ENCODE measurements around the gene CEP128. TPM values are rescaled to one million over a fixed set of nuclear protein-coding genes. Genes with fewer than 3 reads are reported as not detected.

CEP128 gene
- polyA plus RNA-seq, 1 of the 3 experiments (the other 2 are of a cell fraction): 1.2 TPM

- H3K4me1 ChIP-seq (ENCODE audit: control insufficient read depth in 1 of 2, insufficient read depth in 2 of 2, low read depth in 1 of 2, low read length in 1 of 2): peaks cover 0 to 5% of the 10 kb centered on the region in 2 experiments; a peak in 2 of 4 replicates
- 96% methylated on average over 5 of the region's 5 CpGs for WGBS (ENCODE audit: low lambda C conversion rate)
- DNase-seq: no peak
- H4K20me1 ChIP-seq (ENCODE audit: insufficient read depth): no peaks in the 10 kb centered on the region
- no peak overlapping the region for H3K27ac ChIP-seq (ENCODE audit: low read depth in 2 of 2, low read length in 1 of 2)
- no peaks in the 10 kb centered on the region for H3K79me2 ChIP-seq (ENCODE audit: insufficient read depth)
- no peaks in the 10 kb centered on the region for H3K27me3 ChIP-seq (ENCODE audit: insufficient read depth)
- no peak overlapping the region for H3K4me2 ChIP-seq
- H3K9me2 ChIP-seq: no peaks in the 10 kb centered on the region
- peaks cover 0 to 12% of the 10 kb centered on the region in 2 experiments for H3K36me3 ChIP-seq (replicated peaks in 1 of 2; ENCODE audit: control insufficient read depth in 1 of 2, insufficient read depth in 2 of 2, low read length in 1 of 2)
- H3F3A ChIP-seq (replicated peaks; ENCODE audit: insufficient read depth): peaks cover 8% of the 10 kb centered on the region
- no peak overlapping the region for H2AFZ ChIP-seq (ENCODE audit: low read depth)
- ChIA-PET CTCF (no interaction called here), POLR2A (no interaction called here)
- TF ChIP-seq YY1 (IDR thresholded peaks at IDR 0.05; ENCODE audit: low read depth): no peak
- TF ChIP-seq FOSL2 (IDR thresholded peaks at IDR 0.05; ENCODE audit: borderline replicate concordance, low read depth): no peak
- no peak for TF ChIP-seq CTCF (IDR thresholded peaks at IDR 0.05)
- TF ChIP-seq IRF3 (IDR thresholded peaks at IDR 0.05; ENCODE audit: low read depth, low read length): no peak
- no peak for TF ChIP-seq TEAD4 (IDR thresholded peaks at IDR 0.05; ENCODE audit: borderline replicate concordance, insufficient read depth)
- TF ChIP-seq SMC3 (IDR thresholded peaks at IDR 0.05; ENCODE audit: low read depth, low read length): no peak
- no peak for TF ChIP-seq FOXM1 (IDR thresholded peaks at IDR 0.05; ENCODE audit: low read depth)
- TF ChIP-seq GATA2 (CRISPR knock-in tag; IDR thresholded peaks at IDR 0.05): no peak
- TF ChIP-seq TCF12 (IDR thresholded peaks at IDR 0.05): no peak
- no peak for TF ChIP-seq MEF2A (IDR thresholded peaks at IDR 0.05; ENCODE audit: borderline replicate concordance, low read depth)
- no peak overlapping the region for H3K4me3 ChIP-seq (ENCODE audit: low read depth in 2 of 2, low read length in 1 of 2)
- H3K9ac ChIP-seq: no peak overlapping the region
- no peaks in the 10 kb centered on the region for H3K9me3 ChIP-seq
Observed at GRCh38 chr14:80772504-80772903, 169.0 kb downstream of the CEP128 start.

- 93% methylated on average over 1 of the region's 1 CpG for WGBS (ENCODE audit: low lambda C conversion rate)
- no peak overlapping the region for H3K4me3 ChIP-seq (ENCODE audit: low read depth in 2 of 2, low read length in 1 of 2)
- H3K9ac ChIP-seq: no peak overlapping the region
- peaks cover 8% of the 10 kb centered on the region for H3F3A ChIP-seq (replicated peaks; ENCODE audit: insufficient read depth)
- peaks cover 0 to 12% of the 10 kb centered on the region in 2 experiments for H3K36me3 ChIP-seq (replicated peaks in 1 of 2; ENCODE audit: control insufficient read depth in 1 of 2, insufficient read depth in 2 of 2, low read length in 1 of 2)
- H3K27me3 ChIP-seq (ENCODE audit: insufficient read depth): no peaks in the 10 kb centered on the region
- ChIA-PET POLR2A (no interaction called here), CTCF (interaction anchor here (1.1 kb wide), 1 partner anchor 79 kb away, joined by 4 read pairs; no protein-coding TSS in a partner anchor)
- H3K27ac ChIP-seq (ENCODE audit: low read depth in 2 of 2, low read length in 1 of 2): 0 out of 4 replicates have a peak overlapping the region, but pooled peaks of 1 of the 2 experiments have one; percentile 24
- H3K4me2 ChIP-seq: no peak overlapping the region
- H3K79me2 ChIP-seq (ENCODE audit: insufficient read depth): no peaks in the 10 kb centered on the region
- TF ChIP-seq POLR2AphosphoS5 (IDR thresholded peaks at IDR 0.05; ENCODE audit: low read depth, low read length) (no peak), IRF3 (IDR thresholded peaks at IDR 0.05; ENCODE audit: low read depth, low read length) (no peak)
- no peak for DNase-seq
- peaks cover 0 to 5% of the 10 kb centered on the region in 2 experiments; a peak in 2 of 4 replicates for H3K4me1 ChIP-seq (ENCODE audit: control insufficient read depth in 1 of 2, insufficient read depth in 2 of 2, low read depth in 1 of 2, low read length in 1 of 2)
- H4K20me1 ChIP-seq (ENCODE audit: insufficient read depth): no peaks in the 10 kb centered on the region
- no peak overlapping the region for H2AFZ ChIP-seq (ENCODE audit: low read depth)
- H3K9me3 ChIP-seq: no peaks in the 10 kb centered on the region
- no peaks in the 10 kb centered on the region for H3K9me2 ChIP-seq
Observed at GRCh38 chr14:80771201-80771600, 170.3 kb downstream of the CEP128 start.

Measured in SK-N-SH (cell line).